ENCODE results near the gene ATP13A3. TPM values are rescaled to one million over a fixed set of nuclear protein-coding genes. Genes with fewer than 3 reads are reported as not detected.

ATP13A3 gene
- total RNA-seq, 1 donor from 2014 or later, result 198 TPM

- Mint-ChIP-seq H3K36me3 (ENCODE audit: low read depth) (peaks cover 20% of the 10 kb centered on the region), H3K4me3 (no peak overlapping the region), H3K27me3 (ENCODE audit: insufficient read depth) (peaks cover 2% of the 10 kb centered on the region), H3K27ac (no peak overlapping the region), H3K9me3 (no peaks in the 10 kb centered on the region), H3K4me1 (ENCODE audit: low read depth) (peaks cover 40% of the 10 kb centered on the region)
- no peak for DNase-seq (ENCODE audit: low spot score)
- intact Hi-C loops (cut with micrococcal nuclease), result loop anchor here (10.0 kb wide), 1 partner anchor 737 kb away; no protein-coding TSS in a partner anchor
These were observed 84.9 kb downstream of the ATP13A3 start for GRCh38 chr3:194401868-194402329.

GRCh38 chr3:194401346-194401745, 85.5 kb downstream of the ATP13A3 start:
- Mint-ChIP-seq H3K9me3 (no peaks in the 10 kb centered on the region), H3K27ac (no peak overlapping the region), H3K4me3 (no peak overlapping the region), H3K36me3 (ENCODE audit: low read depth) (peaks cover 20% of the 10 kb centered on the region), H3K4me1 (ENCODE audit: low read depth) (peaks cover 42% of the 10 kb centered on the region), H3K27me3 (ENCODE audit: insufficient read depth) (peaks cover 2% of the 10 kb centered on the region)
- intact Hi-C loops (cut with micrococcal nuclease), result loop anchor here (10.0 kb wide), 1 partner anchor 737 kb away; no protein-coding TSS in a partner anchor
- DNase-seq (ENCODE audit: low spot score), result no peak

DNA sequence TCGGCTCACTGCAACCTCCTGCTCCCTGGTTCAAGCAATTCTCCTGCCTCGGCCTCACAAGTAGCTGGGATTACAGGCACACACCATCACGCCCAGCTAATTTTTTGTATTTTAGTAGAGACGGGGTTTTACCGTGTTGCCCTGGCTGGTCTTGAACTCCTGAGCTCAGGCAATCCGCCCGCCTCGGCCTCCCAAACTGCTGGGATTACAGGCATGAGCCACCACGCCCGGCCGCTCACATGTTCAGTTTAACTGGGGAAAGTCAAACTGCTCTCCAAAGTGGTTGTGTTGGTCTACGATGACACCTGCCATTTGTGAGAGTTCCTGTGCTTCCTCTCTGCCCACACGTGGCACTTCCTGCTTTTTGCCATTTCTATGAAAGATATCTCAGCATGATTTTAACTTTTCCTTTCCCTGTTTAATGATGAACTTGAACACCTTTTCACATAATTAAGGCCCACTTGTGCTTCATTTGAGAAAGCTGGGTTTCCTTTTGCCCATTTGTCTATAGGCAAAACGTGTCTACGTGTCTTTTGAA, 86.9 kb downstream of the ATP13A3 start:
- no peak for DNase-seq (ENCODE audit: low spot score)
- Mint-ChIP-seq H3K9me3 (no peaks in the 10 kb centered on the region), H3K27me3 (ENCODE audit: insufficient read depth) (peaks cover 2% of the 10 kb centered on the region), H3K27ac (peak overlapping the region; percentile 52), H3K36me3 (ENCODE audit: low read depth) (peaks cover 12% of the 10 kb centered on the region), H3K4me1 (ENCODE audit: low read depth) (peaks cover 56% of the 10 kb centered on the region), H3K4me3 (no peak overlapping the region)
- intact Hi-C loops (cut with micrococcal nuclease), result loop anchor here (10.0 kb wide), 1 partner anchor 735 kb away; no protein-coding TSS in a partner anchor

- peak within 1 kb of the TSS; percentile 52 for H3K27ac Mint-ChIP-seq
- H3K9me3 Mint-ChIP-seq, result no peaks in the 10 kb centered on the region
- peaks cover 57% of the 10 kb centered on the region for H3K4me1 Mint-ChIP-seq (ENCODE audit: low read depth)
- DNase-seq (ENCODE audit: low spot score), result no peak
- H3K27me3 Mint-ChIP-seq (ENCODE audit: insufficient read depth), result peaks cover 2% of the 10 kb centered on the region
- H3K4me3 Mint-ChIP-seq, result peak within 1 kb of the TSS; percentile 81
- H3K36me3 Mint-ChIP-seq (ENCODE audit: low read depth), result peaks cover 10% of the 10 kb centered on the region
- intact Hi-C loops (cut with micrococcal nuclease), result no loop called here
These were observed 87.6 kb downstream of the ATP13A3 start, which contains the start of gene GP5 for GRCh38 chr3:194399166-194399565. TSS of gene GP5 (minus strand) at chr3:194399266. CDS start at chr3:194398282, 984 bp downstream.

DNA sequence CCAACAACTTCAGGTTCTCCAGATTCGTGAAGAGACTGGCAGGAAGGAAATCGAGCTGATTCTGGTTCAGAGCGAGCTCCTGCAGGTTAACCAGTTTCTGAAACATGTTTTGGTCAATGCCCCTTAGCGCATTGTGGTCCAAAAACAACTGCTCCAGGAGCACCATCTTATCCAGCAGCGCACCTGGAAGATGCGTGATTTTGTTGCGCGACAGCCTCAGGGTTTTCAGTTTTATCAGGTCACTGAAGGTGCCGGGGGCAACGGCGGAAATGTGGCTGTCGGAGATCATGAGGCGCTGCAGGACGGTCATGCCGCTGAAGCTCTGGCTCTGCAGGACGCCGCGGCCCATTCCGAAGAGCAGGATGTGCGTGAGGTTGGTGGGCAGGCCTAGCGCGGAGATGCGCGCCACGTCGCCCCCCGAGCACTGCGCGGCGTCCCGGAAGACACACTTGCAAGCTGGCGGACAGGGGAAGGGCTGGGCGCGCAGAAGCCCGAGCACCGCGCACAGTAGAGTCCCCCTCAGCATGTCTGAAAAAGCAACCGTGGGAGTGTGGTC, 89.0 kb downstream of the ATP13A3 start:
- intact Hi-C loops (cut with micrococcal nuclease), result loop anchor here (1.0 to 2.0 kb wide), 3 partner anchors 13 to 263 kb away; no protein-coding TSS in a partner anchor
- Mint-ChIP-seq H3K4me1 (ENCODE audit: low read depth) (peaks cover 57% of the 10 kb centered on the region), H3K27ac (peak overlapping the region; percentile 34)

GRCh38 chr3:194396859-194397756, 89.7 kb downstream of the ATP13A3 start:
- Mint-ChIP-seq H3K4me1 (ENCODE audit: low read depth) (peaks cover 57% of the 10 kb centered on the region), H3K4me3 (peak overlapping the region; percentile 81), H3K27me3 (ENCODE audit: insufficient read depth) (peaks cover 2% of the 10 kb centered on the region), H3K36me3 (ENCODE audit: low read depth) (peaks cover 4% of the 10 kb centered on the region), H3K27ac (peak overlapping the region; percentile 34), H3K9me3 (no peaks in the 10 kb centered on the region)
- peak; percentile 26 for DNase-seq (ENCODE audit: low spot score)
- intact Hi-C loops (cut with micrococcal nuclease), result loop anchor here (1.0 to 2.0 kb wide), 3 partner anchors 7 to 262 kb away; no protein-coding TSS in a partner anchor

More for the DNA sequence above, 89.0 kb downstream of the ATP13A3 start:
- Mint-ChIP-seq H3K36me3 (ENCODE audit: low read depth) (peaks cover 6% of the 10 kb centered on the region), H3K4me3 (peak overlapping the region; percentile 81), H3K9me3 (no peaks in the 10 kb centered on the region), H3K27me3 (ENCODE audit: insufficient read depth) (peaks cover 2% of the 10 kb centered on the region)
- no peak for DNase-seq (ENCODE audit: low spot score)

DNA sequence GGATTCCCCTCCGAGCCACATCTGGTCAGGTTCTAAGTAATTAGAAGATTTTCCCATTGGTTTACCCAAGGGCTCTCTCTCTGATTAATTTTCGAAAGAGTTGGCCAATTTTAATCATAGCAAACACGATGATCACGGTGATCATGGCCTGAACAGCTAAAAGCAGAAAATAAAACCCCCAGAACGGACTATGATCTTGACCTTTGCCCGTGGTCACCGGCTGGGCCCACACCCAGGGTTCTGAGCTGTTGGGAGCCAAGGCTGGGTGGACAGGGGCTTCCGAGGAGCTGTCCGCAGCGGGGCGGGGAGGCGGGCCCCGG, 90.3 kb downstream of the ATP13A3 start:
- Mint-ChIP-seq H3K27ac (peak overlapping the region; percentile 53), H3K4me1 (ENCODE audit: low read depth) (peaks cover 57% of the 10 kb centered on the region), H3K4me3 (peak overlapping the region; percentile 76), H3K36me3 (ENCODE audit: low read depth) (peaks cover 2% of the 10 kb centered on the region), H3K9me3 (peaks cover under 1% of the 10 kb centered on the region), H3K27me3 (ENCODE audit: insufficient read depth) (peaks cover 2% of the 10 kb centered on the region)
- no peak for DNase-seq (ENCODE audit: low spot score)
- intact Hi-C loops (cut with micrococcal nuclease), result loop anchor here (1.0 to 2.0 kb wide), 3 partner anchors 8 to 262 kb away; no protein-coding TSS in a partner anchor

DNA sequence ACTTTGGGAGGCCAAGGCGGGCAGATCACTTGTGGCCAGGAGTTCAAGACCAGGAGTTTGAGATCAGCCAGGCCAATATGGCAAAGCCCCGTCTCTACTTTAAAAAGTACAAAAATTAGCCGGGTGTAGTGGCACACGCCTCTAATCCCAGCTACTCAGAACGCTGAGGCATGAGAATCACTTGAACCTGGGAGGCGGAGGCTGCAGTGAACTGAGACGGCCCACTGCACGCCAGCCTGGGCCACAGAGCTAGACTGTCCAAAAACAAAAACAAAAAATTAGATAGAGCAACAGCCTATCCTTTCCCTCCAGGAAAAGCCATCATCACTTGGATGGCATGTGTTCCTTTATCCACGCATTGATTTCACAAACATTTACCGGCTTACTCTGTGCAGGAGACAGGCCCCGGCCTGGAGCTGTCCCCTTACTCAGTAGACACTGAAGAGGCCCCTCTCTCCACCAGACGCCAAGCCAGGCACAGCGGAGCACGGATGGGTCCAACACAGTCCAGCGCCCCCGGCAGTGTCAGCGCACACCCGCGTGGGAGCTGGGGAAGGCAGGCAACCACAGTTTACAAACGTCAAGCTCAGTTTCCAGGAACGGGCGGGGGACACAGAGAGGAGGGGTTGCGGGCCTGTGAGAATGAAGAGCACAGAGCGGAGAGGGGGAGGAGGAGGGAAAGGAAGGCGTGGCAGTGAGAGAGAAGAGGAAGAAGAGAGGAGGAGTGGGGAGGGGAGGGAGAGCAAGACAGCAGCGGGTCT, 90.8 kb downstream of the ATP13A3 start:
- intact Hi-C loops (cut with micrococcal nuclease), result loop anchor here (1.0 to 2.0 kb wide), 3 partner anchors 8 to 261 kb away; no protein-coding TSS in a partner anchor
- H3K27me3 Mint-ChIP-seq (ENCODE audit: insufficient read depth), result peaks cover 4% of the 10 kb centered on the region
- H3K4me1 Mint-ChIP-seq (ENCODE audit: low read depth), result peaks cover 57% of the 10 kb centered on the region

GRCh38 chr3:194395212-194395611, 91.6 kb downstream of the ATP13A3 start:
- intact Hi-C loops (cut with micrococcal nuclease), result no loop called here
- Mint-ChIP-seq H3K27ac (peak overlapping the region; percentile 71), H3K9me3 (peaks cover 12% of the 10 kb centered on the region), H3K27me3 (ENCODE audit: insufficient read depth) (peaks cover 8% of the 10 kb centered on the region), H3K4me1 (ENCODE audit: low read depth) (peaks cover 55% of the 10 kb centered on the region), H3K4me3 (peak overlapping the region; percentile 76), H3K36me3 (ENCODE audit: low read depth) (peaks cover 2% of the 10 kb centered on the region)
- DNase-seq (ENCODE audit: low spot score), result no peak

More for the DNA sequence above, 90.8 kb downstream of the ATP13A3 start:
- peak overlapping the region; percentile 76 for H3K4me3 Mint-ChIP-seq
- peak overlapping the region; percentile 53 for H3K27ac Mint-ChIP-seq
- H3K9me3 Mint-ChIP-seq, result peaks cover 5% of the 10 kb centered on the region
- DNase-seq (ENCODE audit: low spot score), result peak; percentile 67
- H3K36me3 Mint-ChIP-seq (ENCODE audit: low read depth), result peaks cover 2% of the 10 kb centered on the region

- Mint-ChIP-seq H3K4me3 (no peak overlapping the region), H3K36me3 (ENCODE audit: low read depth) (no peaks in the 10 kb centered on the region), H3K9me3 (peaks cover 17% of the 10 kb centered on the region), H3K27ac (no peak overlapping the region), H3K27me3 (ENCODE audit: insufficient read depth) (peaks cover 16% of the 10 kb centered on the region), H3K4me1 (ENCODE audit: low read depth) (peaks cover 29% of the 10 kb centered on the region)
- intact Hi-C loops (cut with micrococcal nuclease), result no loop called here
- no peak for DNase-seq (ENCODE audit: low spot score)
These were observed 94.2 kb downstream of the ATP13A3 start for GRCh38 chr3:194392576-194392975.

- DNase-seq (ENCODE audit: low spot score), result no peak
- Mint-ChIP-seq H3K27me3 (ENCODE audit: insufficient read depth) (peaks cover 18% of the 10 kb centered on the region), H3K27ac (no peak overlapping the region), H3K4me1 (ENCODE audit: low read depth) (peaks cover 15% of the 10 kb centered on the region), H3K36me3 (ENCODE audit: low read depth) (no peaks in the 10 kb centered on the region), H3K9me3 (peaks cover 17% of the 10 kb centered on the region), H3K4me3 (no peak overlapping the region)
- intact Hi-C loops (cut with micrococcal nuclease), result no loop called here
These were observed 96.0 kb downstream of the ATP13A3 start for GRCh38 chr3:194390835-194391234.

GRCh38 chr3:194389269-194389668, 97.5 kb downstream of the ATP13A3 start:
- DNase-seq (ENCODE audit: low spot score), result no peak
- Mint-ChIP-seq H3K4me3 (no peak overlapping the region), H3K27me3 (ENCODE audit: insufficient read depth) (peaks cover 18% of the 10 kb centered on the region), H3K36me3 (ENCODE audit: low read depth) (no peaks in the 10 kb centered on the region), H3K27ac (no peak overlapping the region), H3K4me1 (ENCODE audit: low read depth) (no peaks in the 10 kb centered on the region), H3K9me3 (peaks cover 17% of the 10 kb centered on the region)
- intact Hi-C loops (cut with micrococcal nuclease), result no loop called here
